Panc1 (cell line): Measurements from ENCODE around the gene NECTIN1. TPM values are rescaled to one million over a fixed set of nuclear protein-coding genes. Genes with fewer than 3 reads are reported as not detected.

Experiments used
- ATAC-seq: fragments of 200-7000 bp; cut with Tn5 transposase; 2 replicates; pipeline ENCODE4 v1.9.1; 2020; ENCODE audit warnings: mild to moderate bottlenecking, moderate library complexity
- BruUV-seq: library from RNA; stranded (reverse); fragments of 400-500 nt; replicated peaks from 2 replicates; lab custom pipeline; 2021; lab: Mats Ljungman, UMichigan
- CTCF ChIA-PET: fragments of 300-600 bp; sonication (Branson Sonifier 250); formaldehyde crosslinking; loops from one replicate; lab custom pipeline; 2022; ENCODE audit warnings: antibody characterized with exemption; lab: Charles Lee
- POLR2A ChIA-PET: fragments of 300-600 bp; sonication (Branson Sonifier 250); formaldehyde crosslinking; loops from one replicate; lab custom pipeline; 2022; ENCODE audit warnings: antibody characterized with exemption; lab: Charles Lee
- DNase-seq: peaks from one replicate; pipeline ENCODE4 v3.0.0-alpha.2; 2010; ENCODE audit warnings: low read depth, low spot score
- H3K27ac ChIP-seq: 2 replicates; pipeline ENCODE4 v1.5.1; 2011; ENCODE audit warnings: mild to moderate bottlenecking, low read length, inconsistent platforms
- H3K27me3 ChIP-seq: fragments of 200-500 bp; sonication (Bioruptor generic); 2 replicates; pipeline ENCODE4 v1.6.0; 2014; ENCODE audit warnings: low read length, inconsistent platforms; ENCODE audit not compliant: control insufficient read depth, insufficient read depth
- H3K36me3 ChIP-seq: fragments of 200-500 bp; sonication (Bioruptor generic); 2 replicates; pipeline ENCODE4 v1.5.1; 2014; ENCODE audit warnings: inconsistent platforms, mild to moderate bottlenecking, low read length, moderate library complexity; ENCODE audit not compliant: control insufficient read depth, insufficient read depth
- H3K4me1 ChIP-seq: 2 replicates; pipeline ENCODE4 v1.5.1; 2011; ENCODE audit warnings: inconsistent platforms, mild to moderate bottlenecking, low read length, moderate library complexity; ENCODE audit not compliant: control insufficient read depth, insufficient read depth
- H3K4me3 ChIP-seq, 2 experiments: 2 replicates each; pipeline ENCODE4 v1.5.1; 2011 to 2012; ENCODE audit warnings: low read depth in 2 of 2, low read length in 2 of 2, mild to moderate bottlenecking in 2 of 2, inconsistent platforms in 1 of 2, moderate library complexity in 1 of 2
- H3K9me3 ChIP-seq: fragments of 200-500 bp; sonication (Bioruptor generic); 2 replicates; pipeline ENCODE4 v1.5.1; 2014; ENCODE audit warnings: low read depth, mild to moderate bottlenecking, inconsistent platforms, low read length, moderate library complexity; ENCODE audit not compliant: control insufficient read depth, insufficient read depth
- POLR2AphosphoS5 ChIP-seq: IDR thresholded peaks from 2 replicates; pipeline ENCODE4 v1.6.1; 2012; ENCODE audit warnings: mild to moderate bottlenecking, low read depth, low read length, moderate library complexity
- SIN3A ChIP-seq: IDR thresholded peaks from 2 replicates; pipeline ENCODE4 v1.6.1; 2012; ENCODE audit warnings: low read depth, mild to moderate bottlenecking, low read length, moderate library complexity, borderline replicate concordance; ENCODE audit not compliant: insufficient read depth
- TCF7L2 ChIP-seq: IDR thresholded peaks from 2 replicates; pipeline ENCODE4 v1.6.1; 2011; ENCODE audit warnings: mild to moderate bottlenecking, low read depth, low read length, inconsistent platforms
- in situ Hi-C: cut with HindIII; loops from 2 replicates; pipeline ENCODE4 v1.10.0; 2016; ENCODE audit warnings: low sequenced_read_pairs, low pct_unique_long_range_greater_than_20kb
- intact Hi-C: fragments of 100-400 bp; cut with micrococcal nuclease; formaldehyde crosslinking; loops from one replicate; pipeline ENCODE4 v1.10.0; 2022; ENCODE audit not compliant: unreplicated experiment
- total RNA-seq: library from RNA; stranded (reverse); gene quantifications from one replicate; pipeline ENCODE4 v1.2.1, GENCODE V29; 2021; ENCODE audit not compliant: unreplicated experiment
- TF ChIP-seq, protein P1 (sequence below): fragments of 450-650 bp; IDR thresholded peaks from 2 replicates; pipeline ENCODE4 v1.5.1; 2017; ENCODE audit warnings: mild to moderate bottlenecking
- TF ChIP-seq, protein P2 (sequence below), 2 experiments: IDR thresholded peaks; 2 replicates each; pipeline ENCODE4 v1.6.1; 2011 to 2012; ENCODE audit warnings: low read depth in 2 of 2, control low read depth in 1 of 2, low read length in 1 of 2, mild to moderate bottlenecking in 1 of 2, moderate library complexity in 1 of 2; ENCODE audit not compliant: insufficient read depth in 1 of 2

Gene NECTIN1
- total RNA-seq, 1 experiment from 2014 or later = 14.6 TPM

DNA sequence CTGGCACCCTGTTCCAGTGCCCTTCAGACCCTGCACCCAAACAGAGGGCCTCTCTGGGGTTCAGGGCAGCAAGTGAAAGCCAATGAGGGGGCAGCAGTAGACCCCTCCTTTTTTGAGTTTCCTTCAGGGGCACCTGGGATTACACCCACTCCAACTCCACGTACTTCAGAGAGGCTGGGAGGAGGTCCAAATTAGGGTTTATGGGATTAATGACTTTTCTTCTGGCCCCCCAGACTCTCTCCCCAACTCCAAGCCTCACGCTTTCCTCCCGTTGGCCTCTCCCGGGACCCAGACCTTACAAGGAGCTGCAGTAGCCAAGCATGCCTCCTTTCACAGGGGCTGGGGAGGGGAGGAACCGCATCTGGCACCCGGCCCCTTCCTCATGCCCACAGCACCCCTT lies 101.7 kb downstream of the NECTIN1 start:
- H3K36me3 ChIP-seq = no peaks in the 10 kb centered on the region
- BruUV-seq = no TSS peak
- ChIA-PET CTCF (no interaction called here), POLR2A (no interaction called here)
- no peaks in the 10 kb centered on the region for H3K9me3 ChIP-seq
- intact Hi-C loops (no loop called here), in situ Hi-C loops (no loop called here)
- no peak overlapping the region for H3K4me3 ChIP-seq
- H3K4me1 ChIP-seq = no peaks in the 10 kb centered on the region
- H3K27me3 ChIP-seq = no peaks in the 10 kb centered on the region
- H3K27ac ChIP-seq = no peak overlapping the region
- TF ChIP-seq, protein P1, sequence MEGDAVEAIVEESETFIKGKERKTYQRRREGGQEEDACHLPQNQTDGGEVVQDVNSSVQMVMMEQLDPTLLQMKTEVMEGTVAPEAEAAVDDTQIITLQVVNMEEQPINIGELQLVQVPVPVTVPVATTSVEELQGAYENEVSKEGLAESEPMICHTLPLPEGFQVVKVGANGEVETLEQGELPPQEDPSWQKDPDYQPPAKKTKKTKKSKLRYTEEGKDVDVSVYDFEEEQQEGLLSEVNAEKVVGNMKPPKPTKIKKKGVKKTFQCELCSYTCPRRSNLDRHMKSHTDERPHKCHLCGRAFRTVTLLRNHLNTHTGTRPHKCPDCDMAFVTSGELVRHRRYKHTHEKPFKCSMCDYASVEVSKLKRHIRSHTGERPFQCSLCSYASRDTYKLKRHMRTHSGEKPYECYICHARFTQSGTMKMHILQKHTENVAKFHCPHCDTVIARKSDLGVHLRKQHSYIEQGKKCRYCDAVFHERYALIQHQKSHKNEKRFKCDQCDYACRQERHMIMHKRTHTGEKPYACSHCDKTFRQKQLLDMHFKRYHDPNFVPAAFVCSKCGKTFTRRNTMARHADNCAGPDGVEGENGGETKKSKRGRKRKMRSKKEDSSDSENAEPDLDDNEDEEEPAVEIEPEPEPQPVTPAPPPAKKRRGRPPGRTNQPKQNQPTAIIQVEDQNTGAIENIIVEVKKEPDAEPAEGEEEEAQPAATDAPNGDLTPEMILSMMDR = no peak
- TF ChIP-seq, protein P2, sequence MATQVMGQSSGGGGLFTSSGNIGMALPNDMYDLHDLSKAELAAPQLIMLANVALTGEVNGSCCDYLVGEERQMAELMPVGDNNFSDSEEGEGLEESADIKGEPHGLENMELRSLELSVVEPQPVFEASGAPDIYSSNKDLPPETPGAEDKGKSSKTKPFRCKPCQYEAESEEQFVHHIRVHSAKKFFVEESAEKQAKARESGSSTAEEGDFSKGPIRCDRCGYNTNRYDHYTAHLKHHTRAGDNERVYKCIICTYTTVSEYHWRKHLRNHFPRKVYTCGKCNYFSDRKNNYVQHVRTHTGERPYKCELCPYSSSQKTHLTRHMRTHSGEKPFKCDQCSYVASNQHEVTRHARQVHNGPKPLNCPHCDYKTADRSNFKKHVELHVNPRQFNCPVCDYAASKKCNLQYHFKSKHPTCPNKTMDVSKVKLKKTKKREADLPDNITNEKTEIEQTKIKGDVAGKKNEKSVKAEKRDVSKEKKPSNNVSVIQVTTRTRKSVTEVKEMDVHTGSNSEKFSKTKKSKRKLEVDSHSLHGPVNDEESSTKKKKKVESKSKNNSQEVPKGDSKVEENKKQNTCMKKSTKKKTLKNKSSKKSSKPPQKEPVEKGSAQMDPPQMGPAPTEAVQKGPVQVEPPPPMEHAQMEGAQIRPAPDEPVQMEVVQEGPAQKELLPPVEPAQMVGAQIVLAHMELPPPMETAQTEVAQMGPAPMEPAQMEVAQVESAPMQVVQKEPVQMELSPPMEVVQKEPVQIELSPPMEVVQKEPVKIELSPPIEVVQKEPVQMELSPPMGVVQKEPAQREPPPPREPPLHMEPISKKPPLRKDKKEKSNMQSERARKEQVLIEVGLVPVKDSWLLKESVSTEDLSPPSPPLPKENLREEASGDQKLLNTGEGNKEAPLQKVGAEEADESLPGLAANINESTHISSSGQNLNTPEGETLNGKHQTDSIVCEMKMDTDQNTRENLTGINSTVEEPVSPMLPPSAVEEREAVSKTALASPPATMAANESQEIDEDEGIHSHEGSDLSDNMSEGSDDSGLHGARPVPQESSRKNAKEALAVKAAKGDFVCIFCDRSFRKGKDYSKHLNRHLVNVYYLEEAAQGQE (IDR thresholded peaks at IDR 0.05; ENCODE audit: insufficient read depth in 1 of 2, low read depth in 2 of 2, low read length in 1 of 2) = no peak
- TF ChIP-seq TCF7L2 = no peak
- no peak for TF ChIP-seq POLR2AphosphoS5
- TF ChIP-seq SIN3A = no peak
- no peak for DNase-seq
- ATAC-seq = no peak

DNA sequence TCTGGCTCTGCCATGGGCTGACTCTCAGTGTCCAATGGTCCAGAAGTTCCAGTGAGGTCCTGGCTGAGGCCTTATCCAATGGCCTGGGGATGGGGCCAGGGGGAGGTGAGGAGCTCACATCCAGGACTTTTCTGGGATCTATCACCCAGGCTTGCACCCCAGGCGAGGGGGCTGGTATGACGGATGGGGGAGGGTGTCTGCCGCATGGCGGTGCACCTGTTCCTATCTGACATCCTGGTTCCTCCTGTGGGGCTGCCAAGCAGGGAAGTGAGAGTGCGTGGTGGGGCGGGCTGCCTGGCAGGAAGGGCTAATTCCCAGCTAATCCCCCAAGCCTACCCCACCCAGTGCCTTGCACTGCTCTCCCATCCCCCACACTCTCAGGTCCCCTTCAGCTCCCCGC lies 102.1 kb downstream of the NECTIN1 start:
- Histone ChIP-seq H3K4me1 (no peaks in the 10 kb centered on the region), H3K36me3 (no peaks in the 10 kb centered on the region), H3K4me3 (no peak overlapping the region), H3K27ac (no peak overlapping the region), H3K9me3 (no peaks in the 10 kb centered on the region), H3K27me3 (no peaks in the 10 kb centered on the region)
- no peak for DNase-seq
- no peak for ATAC-seq
- POLR2A ChIA-PET = no interaction called here
- in situ Hi-C loops (no loop called here), intact Hi-C loops (no loop called here)
- BruUV-seq = no TSS peak
- TF ChIP-seq POLR2AphosphoS5 = no peak
- TF ChIP-seq, protein P2 (IDR thresholded peaks at IDR 0.05; ENCODE audit: insufficient read depth in 1 of 2, low read depth in 2 of 2, low read length in 1 of 2) = no peak
- TF ChIP-seq TCF7L2 = no peak
- TF ChIP-seq, protein P1 = no peak
- no peak for TF ChIP-seq SIN3A
- CTCF ChIA-PET = no interaction called here
